Liver (tissue), 9 donors: ENCODE data around the gene TBC1D20. TPM values are rescaled to one million over a fixed set of nuclear protein-coding genes. Genes with fewer than 3 reads are reported as not detected.
"Not testable (repeated sequence)": the region's sequence is repeated elsewhere in the genome, so short reads cannot be mapped to it uniquely, and the experiment has no call there.

ENCODE experiments used
- DNase-seq: peaks from one replicate; pipeline ENCODE4 v3.0.0-alpha.2; 2017; ENCODE audit warnings: low spot score
- H3K27ac ChIP-seq, 2 donors: one replicate each; pipeline ENCODE4 v1.7.0; 2013; ENCODE audit warnings: inconsistent platforms in 2 of 2, low read length in 2 of 2, control low read depth in 1 of 2, low read depth in 1 of 2, mild to moderate bottlenecking in 1 of 2
- H3K27me3 ChIP-seq, 4 donors: one replicate each; pipeline versions ENCODE4 v1.6.1 to v1.7.0; 2013; ENCODE audit warnings: low read length in 3 of 4, inconsistent platforms in 1 of 4, mild to moderate bottlenecking in 1 of 4, moderate library complexity in 1 of 4; ENCODE audit not compliant: control insufficient read depth in 4 of 4, insufficient read depth in 4 of 4
- H3K36me3 ChIP-seq, 4 donors: one replicate each; pipeline versions ENCODE4 v1.6.1 to v1.7.0; 2013; ENCODE audit warnings: low read length in 3 of 4, mild to moderate bottlenecking in 3 of 4, low read depth in 1 of 4, moderate library complexity in 1 of 4; ENCODE audit not compliant: control insufficient read depth in 4 of 4, insufficient read depth in 3 of 4
- H3K4me1 ChIP-seq, 4 donors: one replicate each; pipeline versions ENCODE4 v1.6.1 to v1.7.0; 2013; ENCODE audit warnings: low read length in 3 of 4, mild to moderate bottlenecking in 3 of 4, moderate library complexity in 1 of 4; ENCODE audit not compliant: control insufficient read depth in 4 of 4, insufficient read depth in 4 of 4
- H3K4me3 ChIP-seq, 3 donors: one replicate each; pipeline versions ENCODE4 v1.6.1 to v1.7.0; 2013; ENCODE audit warnings: low read length in 3 of 3, control low read depth in 1 of 3, low read depth in 1 of 3, mild to moderate bottlenecking in 1 of 3
- H3K9ac ChIP-seq, 2 donors: one replicate each; pipeline ENCODE4 v1.7.0; 2013; ENCODE audit warnings: low read length in 2 of 2, mild to moderate bottlenecking in 2 of 2, moderate library complexity in 2 of 2, control low read depth in 1 of 2, low read depth in 1 of 2
- H3K9me3 ChIP-seq, 4 donors: one replicate each; pipeline versions ENCODE4 v1.6.1 to v1.7.0; 2013; ENCODE audit warnings: low read length in 3 of 4; ENCODE audit not compliant: control insufficient read depth in 4 of 4
- ATF3 ChIP-seq: IDR thresholded peaks from 2 replicates; pipeline ENCODE4 v1.6.1; 2016; ENCODE audit warnings: antibody characterized with exemption
- CTCF ChIP-seq: fragments of 150-350 bp; IDR thresholded peaks from 2 replicates; pipeline ENCODE4 v1.5.1; 2017; ENCODE audit warnings: improper control_type of control experiment, low read depth, low read length; ENCODE audit not compliant: missing input control
- EGR1 ChIP-seq, 2 donors: IDR thresholded peaks; 2 replicates each; pipeline ENCODE4 v1.6.1; 2016 to 2018; ENCODE audit warnings: antibody characterized with exemption in 2 of 2, low read depth in 2 of 2
- FOXA1 ChIP-seq: IDR thresholded peaks from 2 replicates; pipeline ENCODE4 v1.6.1; 2016; ENCODE audit warnings: antibody characterized with exemption
- FOXA2 ChIP-seq: IDR thresholded peaks from 2 replicates; pipeline ENCODE4 v1.6.1; 2016; ENCODE audit warnings: antibody characterized with exemption
- GABPA ChIP-seq, 2 donors: IDR thresholded peaks in 1 of 2; conservative IDR thresholded peaks in 1 of 2; 2 replicates each; pipeline ENCODE4 v1.6.1; 2016; ENCODE audit warnings: antibody characterized with exemption in 2 of 2, mild to moderate bottlenecking in 1 of 2, moderate library complexity in 1 of 2
- HNF4A ChIP-seq, 2 donors: conservative IDR thresholded peaks; 2 replicates each; pipeline ENCODE4 v1.6.1; 2016; ENCODE audit warnings: antibody characterized with exemption in 2 of 2, mild to moderate bottlenecking in 2 of 2
- HNF4G ChIP-seq: IDR thresholded peaks from 2 replicates; pipeline ENCODE4 v1.6.1; 2016; ENCODE audit warnings: antibody characterized with exemption
- JUND ChIP-seq, 2 donors: IDR thresholded peaks; 2 replicates each; pipeline ENCODE4 v1.6.1; 2016; ENCODE audit warnings: antibody characterized with exemption in 2 of 2
- MAX ChIP-seq: IDR thresholded peaks from 2 replicates; pipeline ENCODE4 v1.6.1; 2016; ENCODE audit warnings: antibody characterized with exemption
- NR2F2 ChIP-seq: IDR thresholded peaks from 2 replicates; pipeline ENCODE4 v1.6.1; 2016; ENCODE audit warnings: antibody characterized with exemption
- RAD21 ChIP-seq, 2 donors: IDR thresholded peaks; 2 replicates each; pipeline ENCODE4 v1.6.1; 2016; ENCODE audit warnings: antibody characterized with exemption in 2 of 2, mild to moderate bottlenecking in 2 of 2
- REST ChIP-seq: IDR thresholded peaks from 2 replicates; pipeline ENCODE4 v1.6.1; 2016; ENCODE audit warnings: antibody characterized with exemption, mild to moderate bottlenecking
- RXRA ChIP-seq, 2 donors: IDR thresholded peaks; 2 replicates each; pipeline ENCODE4 v1.6.1; 2017 to 2018; ENCODE audit warnings: antibody characterized with exemption in 2 of 2, mild to moderate bottlenecking in 1 of 2
- TAF1 ChIP-seq: conservative IDR thresholded peaks from 2 replicates; pipeline ENCODE4 v1.6.1; 2016; ENCODE audit warnings: antibody characterized with exemption, mild to moderate bottlenecking
- YY1 ChIP-seq: IDR thresholded peaks from 2 replicates; pipeline ENCODE4 v1.6.1; 2016; ENCODE audit warnings: antibody characterized with exemption, mild to moderate bottlenecking
- WGBS: extraction: QIAGEN DNeasy Blood & Tissue Kit; methylation state at CpG from one replicate; pipeline ENCODE4 v1.1.7; 2013; 5-methylcytosine and 5-hydroxymethylcytosine counted together
- polyA plus RNA-seq, 2 donors: library from polyadenylated mRNA; stranded (reverse) in 1 of 2; unstranded in 1 of 2; fragments of 200-250 nt in 1 of 2; fragments of >200 nt in 1 of 2; fragmentation: Nextera tagmentation in 1 of 2; extraction: Ambion mirVana in 1 of 2; gene quantifications; one replicate each; pipeline versions ENCODE4 v1.2.1 to v1.2.3, GENCODE V29; 2013 to 2015
- total RNA-seq, 2 donors: library from RNA; depleted of rRNA; stranded (reverse); fragments of >200 nt; gene quantifications; one replicate each; pipeline ENCODE4 v1.2.3, GENCODE V29; 2014
- donor health status: healthy.
- donor health status: healthy.
- donor health status: healthy.
- donor health status: healthy.
- donor health status: healthy.

TBC1D20 gene
- total and polyA plus RNA-seq, 4 donors, result 8.7 to 18.9 (median 11.9) TPM

GRCh38 chr20:478949-479429 lies 16.7 kb upstream of the TBC1D20 start (continued):
- TF ChIP-seq MAX (no peak), JUND (IDR thresholded peaks at IDR 0.05) (no peak), ATF3 (no peak)

GRCh38 chr20:478010-478948 lies 15.9 kb upstream of the TBC1D20 start:
- H3K27me3 ChIP-seq, result no peaks in the 10 kb centered on the region
- DNase-seq, result no peak
- H3K27ac ChIP-seq, result no peak overlapping the region
- H3K4me1 ChIP-seq, result no peaks in the 10 kb centered on the region
- 86% methylated on average over 8 of the region's 8 CpGs for WGBS
- peaks cover 2 to 16% (median 12%) of the 10 kb centered on the region in 4 donors for H3K36me3 ChIP-seq
- no peak overlapping the region for H3K4me3 ChIP-seq
- TF ChIP-seq FOXA2 (no peak), REST (no peak), FOXA1 (no peak), GABPA (IDR thresholded peaks at IDR 0.05 in 1 of 2, conservative IDR thresholded peaks at IDR 0.05 in 1 of 2) (no peak), RXRA (IDR thresholded peaks at IDR 0.05) (no peak), CTCF (no peak), NR2F2 (no peak), HNF4A (conservative IDR thresholded peaks at IDR 0.05) (no peak), MAX (no peak), YY1 (no peak), RAD21 (IDR thresholded peaks at IDR 0.05) (no peak), JUND (IDR thresholded peaks at IDR 0.05) (no peak), ATF3 (no peak), EGR1 (IDR thresholded peaks at IDR 0.05; ENCODE audit: low read depth in 2 of 2) (no peak), HNF4G (no peak), TAF1 (no peak)
- H3K9me3 ChIP-seq, result no peaks in the 10 kb centered on the region
- H3K9ac ChIP-seq, result no peak overlapping the region

- not testable (repeated sequence) for H3K36me3 ChIP-seq, H3K9ac ChIP-seq, H3K4me1 ChIP-seq, DNase-seq, H3K4me3 ChIP-seq, H3K27ac ChIP-seq, H3K9me3 ChIP-seq, H3K27me3 ChIP-seq
- 97% methylated on average over 6 of the region's 6 CpGs for WGBS
Measured at GRCh38 chr20:476561-477249, 14.4 kb upstream of the TBC1D20 start.
